Neural cell (in vitro differentiated cells): ENCODE results near the gene TADA1. TPM values are rescaled to one million over a fixed set of nuclear protein-coding genes. Genes with fewer than 3 reads are reported as not detected.

Experiments
- H2AFZ ChIP-seq: fragments of 200-600, 300-800 bp; sonication (generic), shearing (Covaris generic); 2 replicates; pipeline ENCODE4 v1.6.0; 2014; ENCODE audit warnings: low read depth, mild to moderate bottlenecking, antibody characterized with exemption, low read length, moderate library complexity
- H3F3A ChIP-seq: fragments of 200-600 bp; shearing (Covaris generic); 2 replicates; pipeline ENCODE4 v1.6.1; 2016; ENCODE audit warnings: mild to moderate bottlenecking, moderate library complexity, mixed read lengths, antibody characterized with exemption, low read length; ENCODE audit not compliant: insufficient read depth, poor library complexity, severe bottlenecking
- H3K27ac ChIP-seq: fragments of 200-600, 300-800 bp; sonication (generic), shearing (Covaris generic); 2 replicates; pipeline ENCODE4 v1.5.1; 2014; ENCODE audit warnings: mild to moderate bottlenecking, low read length, moderate library complexity
- H3K27me3 ChIP-seq: fragments of 300-800, 200-600 bp; sonication (generic), shearing (Covaris generic); 2 replicates; pipeline ENCODE4 v1.6.0; 2014; ENCODE audit warnings: mild to moderate bottlenecking, low read depth, low read length, moderate library complexity; ENCODE audit not compliant: insufficient read depth
- H3K36me3 ChIP-seq: fragments of 300-800, 200-600 bp; sonication (generic), shearing (Covaris generic); 2 replicates; pipeline ENCODE4 v1.5.1; 2014; ENCODE audit warnings: mild to moderate bottlenecking, antibody characterized with exemption, low read length, moderate library complexity; ENCODE audit not compliant: insufficient read depth
- H3K4me2 ChIP-seq: fragments of 300-800, 200-600 bp; sonication (generic), shearing (Covaris generic); 2 replicates; pipeline ENCODE4 v1.6.0; 2014; ENCODE audit warnings: mild to moderate bottlenecking, low read length
- H3K4me3 ChIP-seq: fragments of 300-800, 200-600 bp; sonication (generic), shearing (Covaris generic); 2 replicates; pipeline ENCODE4 v1.5.1; 2014; ENCODE audit warnings: mild to moderate bottlenecking, low read length, moderate library complexity
- H3K79me2 ChIP-seq: fragments of 200-600 bp; shearing (Covaris generic); replicated peaks from 2 replicates; pipeline ENCODE4 v1.6.0; 2014; ENCODE audit warnings: mild to moderate bottlenecking, low read length, moderate library complexity; ENCODE audit not compliant: insufficient read depth
- H3K9ac ChIP-seq: fragments of 300-800, 200-600 bp; sonication (generic), shearing (Covaris generic); 2 replicates; pipeline ENCODE4 v1.6.1; 2016; ENCODE audit warnings: mild to moderate bottlenecking, low read length, mixed read lengths
- H3K9me2 ChIP-seq: fragments of 200-600 bp; shearing (Covaris generic); 2 replicates; pipeline ENCODE4 v1.6.1; 2016; ENCODE audit warnings: mild to moderate bottlenecking, low read length, mixed read lengths; ENCODE audit not compliant: insufficient read depth
- H3K9me3 ChIP-seq: fragments of 200-600, 300-800 bp; sonication (generic), shearing (Covaris generic); 2 replicates; pipeline ENCODE4 v1.6.1; 2016; ENCODE audit warnings: mild to moderate bottlenecking, mixed run types, low read length, moderate library complexity, mixed read lengths
- H4K20me1 ChIP-seq: fragments of 200-600 bp; shearing (Covaris generic); 2 replicates; pipeline ENCODE4 v1.6.1; 2016; ENCODE audit warnings: mild to moderate bottlenecking, mixed run types; ENCODE audit not compliant: insufficient read depth
- CTCF ChIP-seq: fragments of 450-650 bp; IDR thresholded peaks from 2 replicates; pipeline ENCODE4 v1.5.1; 2014; ENCODE audit warnings: antibody characterized with exemption, mild to moderate bottlenecking, moderate library complexity; ENCODE audit not compliant: poor library complexity, severe bottlenecking
- EP300 ChIP-seq: fragments of 450-650 bp; conservative IDR thresholded peaks from 2 replicates; pipeline ENCODE4 v1.6.1; 2014; ENCODE audit warnings: antibody characterized with exemption, mild to moderate bottlenecking, moderate library complexity; ENCODE audit not compliant: poor library complexity, severe bottlenecking
- EZH2 ChIP-seq: fragments of 200-600, 300-800 bp; shearing (Covaris generic), sonication (generic); IDR thresholded peaks from 2 replicates; pipeline ENCODE4 v1.6.1; 2014; ENCODE audit warnings: antibody characterized with exemption, low read length, borderline replicate concordance, mild to moderate bottlenecking; ENCODE audit not compliant: insufficient read depth, poor library complexity, severe bottlenecking
- MXI1 ChIP-seq: fragments of 450-650 bp; conservative IDR thresholded peaks from 2 replicates; pipeline ENCODE4 v1.6.1; 2014; ENCODE audit warnings: antibody characterized with exemption, mild to moderate bottlenecking; ENCODE audit not compliant: poor library complexity, severe bottlenecking
- POLR2AphosphoS5 ChIP-seq: IDR thresholded peaks from 2 replicates; pipeline ENCODE4 v1.6.1; 2012
- RAD21 ChIP-seq: fragments of 450-650 bp; conservative IDR thresholded peaks from 2 replicates; pipeline ENCODE4 v1.6.1; 2014; ENCODE audit warnings: antibody characterized with exemption, mild to moderate bottlenecking, moderate library complexity
- REST ChIP-seq: IDR thresholded peaks from 2 replicates; pipeline ENCODE4 v1.6.1; 2012; ENCODE audit warnings: borderline replicate concordance
- SMC3 ChIP-seq: fragments of 450-650 bp; conservative IDR thresholded peaks from 2 replicates; pipeline ENCODE4 v1.6.1; 2014; ENCODE audit warnings: antibody characterized with exemption, mild to moderate bottlenecking, moderate library complexity; ENCODE audit not compliant: poor library complexity
- TAF1 ChIP-seq: IDR thresholded peaks from 2 replicates; pipeline ENCODE4 v1.6.1; 2012; ENCODE audit warnings: low read depth
- polyA plus RNA-seq: library from polyadenylated mRNA; depleted of rRNA; stranded (reverse); fragments of >200 nt; gene quantifications from 2 replicates; pipeline ENCODE4 v1.2.3, GENCODE V29; 2014

TADA1 gene
- polyA plus RNA-seq, 1 donor from 2014 or later = 99.6 TPM

- Histone ChIP-seq H3K27me3 (no peaks in the 10 kb centered on the region), H2AFZ (no peak overlapping the region), H3K36me3 (no peaks in the 10 kb centered on the region), H3K4me3 (no peak overlapping the region), H4K20me1 (no peaks in the 10 kb centered on the region), H3K79me2 (no peaks in the 10 kb centered on the region), H3K9me3 (no peaks in the 10 kb centered on the region), H3K9me2 (no peaks in the 10 kb centered on the region), H3K4me2 (no peak overlapping the region), H3K27ac (no peak overlapping the region), H3K9ac (no peak overlapping the region), H3F3A (no peaks in the 10 kb centered on the region)
- TF ChIP-seq TAF1 (no peak), REST (no peak), EP300 (no peak), CTCF (no peak), MXI1 (no peak)
These were observed 31.7 kb upstream of the TADA1 start for GRCh38 chr1:166907763-166908162.

- Histone ChIP-seq H3K27me3 (no peaks in the 10 kb centered on the region), H3K9me3 (no peaks in the 10 kb centered on the region), H3K79me2 (no peaks in the 10 kb centered on the region), H2AFZ (no peak overlapping the region), H3K9ac (no peak overlapping the region), H3K9me2 (no peaks in the 10 kb centered on the region), H4K20me1 (no peaks in the 10 kb centered on the region), H3F3A (no peaks in the 10 kb centered on the region), H3K4me3 (no peak overlapping the region), H3K36me3 (no peaks in the 10 kb centered on the region), H3K4me2 (no peak overlapping the region), H3K27ac (no peak overlapping the region)
- no peak for TF ChIP-seq EZH2
- TF ChIP-seq RAD21 = no peak
- no peak for TF ChIP-seq MXI1
- TF ChIP-seq EP300 = no peak
- no peak for TF ChIP-seq SMC3
- no peak for TF ChIP-seq CTCF
- TF ChIP-seq POLR2AphosphoS5 = no peak
- no peak for TF ChIP-seq TAF1
These were observed 31.0 kb upstream of the TADA1 start for GRCh38 chr1:166907051-166907450.
